DMS114 treated with DMSO at 0.1 percent for 48 hours (cell line): ENCODE data around the gene IGDCC3.
"Not testable (repeated sequence)": the region's sequence is repeated elsewhere in the genome, so short reads cannot be mapped to it uniquely, and the experiment has no call there.

ENCODE experiments used
- DNase-seq: peaks from one replicate; lab custom pipeline; 2025; ENCODE audit not compliant: unreplicated experiment; lab: John Stamatoyannopoulos, UW

IGDCC3 gene

DNA sequence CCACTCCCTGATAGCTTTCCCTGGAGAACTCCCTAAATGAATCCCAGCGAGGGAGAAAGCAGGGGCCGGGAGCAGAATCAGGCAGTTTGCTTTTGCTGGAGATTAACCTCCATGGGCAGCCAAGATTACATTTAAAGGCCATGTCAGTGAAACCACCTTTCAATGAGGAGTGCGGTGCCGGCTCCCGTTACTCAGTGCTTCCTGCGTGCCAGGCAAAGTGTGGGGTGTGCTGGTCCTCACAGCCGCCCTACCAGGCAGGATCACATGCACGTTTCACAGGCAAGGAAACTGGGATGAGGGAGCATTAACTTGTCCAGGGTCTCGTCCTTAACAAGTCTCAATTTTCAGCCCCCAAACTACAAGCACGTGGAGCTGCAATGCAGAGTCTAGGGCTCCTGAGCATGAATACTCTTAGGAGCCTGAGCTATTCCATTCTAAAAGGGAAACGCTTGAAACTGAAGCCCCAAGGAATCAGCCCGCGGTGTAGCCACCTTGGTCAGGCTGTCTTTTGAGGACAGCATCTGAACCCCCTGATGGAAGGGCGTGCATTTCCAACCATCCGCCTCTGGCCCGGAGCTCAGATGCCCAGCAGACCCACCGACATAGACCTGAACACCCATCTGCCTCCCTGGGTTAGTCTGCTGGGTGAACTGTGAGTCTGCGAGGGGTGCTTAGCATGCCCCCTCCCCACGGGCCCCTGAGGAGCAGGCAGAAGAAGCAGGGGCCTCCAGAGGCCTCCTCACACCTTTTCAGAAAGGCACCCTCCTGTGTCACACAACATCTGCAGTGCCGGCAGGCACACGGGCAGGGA is 5.6 kb downstream of the IGDCC3 start:
- DNase-seq = no peak

DNA sequence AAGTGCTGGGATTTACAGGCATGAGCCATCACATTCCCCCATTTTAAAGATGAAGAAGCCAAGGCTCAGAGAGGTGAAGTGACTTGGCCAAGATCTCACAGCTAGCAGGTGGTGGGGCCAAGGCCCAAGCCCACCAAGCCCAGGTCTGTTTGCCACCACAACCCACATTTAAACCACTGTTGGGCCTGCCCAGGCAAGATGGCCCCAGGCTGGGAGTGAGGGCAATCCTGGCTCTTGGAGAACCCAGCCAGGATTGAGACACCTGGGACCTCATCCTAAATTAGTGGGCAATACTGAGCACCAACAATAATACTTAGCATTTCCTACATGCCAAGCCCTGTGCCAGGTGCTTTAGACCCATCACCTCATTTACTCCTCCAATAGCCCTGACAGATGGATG is 6.9 kb downstream of the IGDCC3 start:
- DNase-seq = no peak

DNA sequence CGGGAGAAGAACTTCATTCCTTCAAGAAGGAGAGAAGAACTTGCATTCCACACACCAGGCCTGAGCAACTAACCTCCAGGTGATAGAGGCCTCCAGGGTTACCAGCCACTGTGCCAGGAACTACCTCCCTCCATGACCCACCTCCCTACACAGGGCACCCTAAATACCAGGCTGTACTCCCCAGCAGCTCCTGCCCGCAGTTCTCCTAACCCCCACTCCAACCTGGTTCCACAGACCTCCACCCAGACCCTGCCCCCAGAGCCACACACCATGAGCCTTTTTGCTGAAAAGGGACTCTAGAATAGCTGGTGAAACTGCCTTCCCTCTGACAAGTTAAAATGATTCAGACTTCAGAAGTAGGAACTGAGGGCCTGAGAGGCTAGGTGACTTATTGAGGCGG is 8.2 kb downstream of the IGDCC3 start:
- DNase-seq = no peak

DNA sequence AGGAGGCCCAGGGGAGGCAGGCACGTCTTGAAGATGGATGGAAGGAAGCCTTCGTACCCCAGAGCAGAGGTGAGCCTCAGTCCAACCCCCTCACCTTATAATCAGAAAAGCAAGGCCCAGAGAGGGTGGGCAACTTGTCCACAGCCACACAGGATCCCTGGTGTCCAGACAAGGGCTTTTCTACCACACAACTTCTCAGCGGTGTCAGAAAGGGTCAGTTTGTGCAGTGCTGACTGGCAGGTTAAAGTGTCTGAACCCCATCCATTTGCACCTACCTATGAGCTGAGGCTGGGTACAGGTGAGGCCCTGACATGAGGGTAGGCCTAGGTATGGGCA is 8.6 kb downstream of the IGDCC3 start:
- no peak for DNase-seq

DNA sequence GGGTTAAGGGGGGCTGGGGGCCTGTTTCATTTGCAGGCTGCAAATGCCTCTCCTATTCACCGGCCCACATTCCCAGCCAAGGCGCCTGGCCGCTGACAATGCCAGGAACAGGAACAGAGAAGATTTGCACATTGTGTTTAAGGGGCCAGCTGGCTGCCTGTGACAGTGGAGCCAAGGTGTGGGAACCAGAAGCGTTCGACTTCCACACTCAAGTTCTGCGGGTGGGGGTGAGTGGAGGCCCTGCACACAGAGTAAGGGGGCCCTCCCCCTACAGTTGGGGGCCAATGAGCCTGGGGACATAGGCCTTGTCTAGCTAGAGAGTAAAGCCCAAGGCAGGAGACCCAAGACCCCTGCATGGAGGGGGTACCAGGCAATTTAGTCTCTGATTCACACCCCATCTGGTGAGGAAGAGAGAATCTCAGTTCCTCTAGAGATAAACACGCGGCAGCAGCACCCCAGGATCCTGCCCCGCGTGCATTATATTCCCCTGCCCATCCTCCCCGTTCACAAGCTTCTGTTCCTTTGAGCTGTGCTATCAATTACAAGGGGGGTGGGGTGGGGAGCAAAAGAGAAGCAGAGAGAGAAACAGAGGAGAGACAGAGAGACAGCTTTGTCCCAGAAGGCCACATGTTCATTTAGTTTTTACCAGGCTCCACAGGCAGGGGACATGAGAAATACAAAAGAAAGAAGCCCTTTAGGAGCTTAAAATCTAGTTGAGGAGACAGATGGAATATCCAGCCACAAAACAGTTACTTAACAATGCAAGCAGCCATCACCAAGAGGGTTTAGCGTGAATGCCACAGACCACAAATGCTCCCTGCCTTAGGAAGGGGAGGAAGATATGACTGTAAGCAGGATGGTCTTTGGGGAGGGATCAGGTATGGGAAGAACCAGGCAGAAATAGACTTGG is 9.2 kb downstream of the IGDCC3 start:
- no peak for DNase-seq

DNA sequence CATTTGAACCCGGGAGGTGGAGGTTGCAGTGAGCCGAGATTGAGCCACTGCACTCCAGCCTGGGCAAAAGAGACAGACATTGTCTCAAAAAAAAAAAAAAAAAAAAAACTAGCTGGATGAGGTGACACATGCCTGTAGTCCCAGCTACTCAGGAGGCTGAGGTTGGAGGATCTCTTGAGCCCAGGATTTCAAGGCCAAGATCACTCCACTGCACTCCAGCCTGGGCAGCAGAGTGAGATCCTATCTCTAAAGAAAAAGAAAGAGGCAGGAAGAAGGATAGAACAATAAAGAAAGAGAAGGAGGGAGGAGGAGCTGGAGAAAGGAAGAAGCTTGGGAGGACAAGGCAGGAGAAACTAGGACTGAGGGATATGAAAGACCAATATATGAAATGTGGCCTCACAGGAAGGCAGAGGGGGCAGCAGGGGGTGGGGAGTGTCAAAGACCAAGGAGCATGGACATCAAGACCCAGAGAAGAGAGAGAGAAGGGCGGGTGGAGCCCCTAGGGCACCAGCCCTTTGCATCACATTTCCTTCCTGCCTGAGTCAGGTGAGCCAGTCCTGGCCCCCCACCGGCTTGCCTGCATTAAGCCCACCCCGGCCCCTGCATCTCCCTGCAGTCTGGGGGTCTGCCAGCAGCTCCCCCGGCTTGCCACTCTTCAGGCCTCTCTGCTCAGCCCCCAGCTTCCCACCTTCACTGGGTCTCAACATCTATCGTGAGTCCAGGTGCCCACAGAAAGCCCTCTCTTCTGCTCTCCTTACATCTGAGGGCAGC is 11.5 kb downstream of the IGDCC3 start:
- DNase-seq = no peak

DNA sequence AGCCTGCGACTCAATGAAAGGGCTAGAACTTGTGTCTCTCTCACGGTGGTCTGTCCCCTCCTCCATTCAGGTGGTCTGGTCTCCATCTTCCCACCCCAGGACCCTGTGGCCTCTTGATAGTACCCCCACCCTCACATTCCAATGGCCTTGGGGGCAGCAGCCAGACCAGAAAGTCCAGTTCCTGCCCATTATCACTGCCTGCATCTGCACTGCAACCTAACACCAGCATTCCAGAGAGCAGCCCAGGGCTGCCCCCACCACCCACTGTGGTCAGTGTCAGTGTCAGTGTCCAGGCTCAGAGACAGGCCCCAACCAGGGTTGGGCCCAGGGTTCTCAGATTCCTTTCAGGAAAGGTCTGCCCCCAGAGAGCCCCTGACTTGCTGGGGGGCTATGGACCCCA is 12.6 kb downstream of the IGDCC3 start:
- DNase-seq = no peak

DNA sequence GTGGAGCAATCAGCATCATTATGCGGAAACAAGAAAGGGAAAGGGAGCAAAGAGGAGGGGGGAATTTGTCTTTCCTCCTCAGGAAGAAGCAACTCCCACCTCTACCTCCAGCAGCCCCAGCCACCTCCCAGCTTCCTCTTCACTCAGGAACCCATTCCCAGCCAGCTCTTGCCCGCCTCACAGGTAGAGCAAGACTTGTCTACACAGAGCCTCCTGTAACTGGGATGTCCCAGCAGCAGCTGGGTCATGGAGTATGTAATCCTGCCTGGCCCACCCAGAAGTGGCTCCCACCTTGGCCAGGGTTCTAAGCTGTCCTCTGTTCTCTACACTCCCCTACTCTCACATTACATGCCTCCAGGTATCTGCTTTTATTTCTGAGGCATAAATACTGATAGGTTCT is 14.0 kb downstream of the IGDCC3 start:
- no peak for DNase-seq

DNA sequence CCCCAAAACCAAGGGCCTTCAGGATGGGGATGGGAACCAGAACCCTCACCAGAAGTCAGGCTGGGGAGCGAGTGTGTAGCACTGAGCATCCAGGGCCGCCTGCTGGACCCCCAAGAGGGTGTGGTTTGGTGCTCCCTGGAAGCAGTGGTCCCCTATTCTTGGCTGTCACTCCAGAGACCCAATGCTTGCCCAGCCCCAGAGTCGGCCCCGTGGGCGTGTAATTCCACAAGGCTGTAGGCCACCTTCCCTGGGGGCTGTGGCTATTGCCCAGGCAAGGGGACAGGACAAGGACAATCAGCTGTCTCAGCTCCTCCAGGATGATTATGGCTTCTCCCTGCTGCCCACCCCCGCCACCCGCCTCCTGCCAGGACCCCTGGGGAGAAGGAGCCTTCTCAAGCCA is 14.5 kb downstream of the IGDCC3 start:
- DNase-seq = no peak

DNA sequence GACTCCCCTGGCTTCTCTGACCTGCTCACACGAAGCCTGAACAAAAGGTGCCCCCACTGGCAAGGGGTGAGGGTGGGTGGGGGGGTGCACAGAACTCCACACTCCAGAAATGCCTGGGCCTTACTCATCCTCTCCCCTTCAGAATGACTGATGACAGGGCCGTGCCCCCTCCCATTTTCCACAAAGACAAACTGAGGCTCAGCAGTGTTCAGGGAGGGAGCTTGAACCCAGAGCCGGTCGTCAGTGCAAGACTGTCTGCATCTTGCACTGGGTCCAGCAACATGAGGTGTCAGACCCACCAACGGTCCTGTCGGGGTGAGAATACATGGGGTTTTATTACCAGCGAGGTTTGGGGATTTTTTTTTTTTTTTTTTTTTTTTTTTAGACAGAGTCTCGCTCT is 15.3 kb downstream of the IGDCC3 start:
- DNase-seq = no peak

DNA sequence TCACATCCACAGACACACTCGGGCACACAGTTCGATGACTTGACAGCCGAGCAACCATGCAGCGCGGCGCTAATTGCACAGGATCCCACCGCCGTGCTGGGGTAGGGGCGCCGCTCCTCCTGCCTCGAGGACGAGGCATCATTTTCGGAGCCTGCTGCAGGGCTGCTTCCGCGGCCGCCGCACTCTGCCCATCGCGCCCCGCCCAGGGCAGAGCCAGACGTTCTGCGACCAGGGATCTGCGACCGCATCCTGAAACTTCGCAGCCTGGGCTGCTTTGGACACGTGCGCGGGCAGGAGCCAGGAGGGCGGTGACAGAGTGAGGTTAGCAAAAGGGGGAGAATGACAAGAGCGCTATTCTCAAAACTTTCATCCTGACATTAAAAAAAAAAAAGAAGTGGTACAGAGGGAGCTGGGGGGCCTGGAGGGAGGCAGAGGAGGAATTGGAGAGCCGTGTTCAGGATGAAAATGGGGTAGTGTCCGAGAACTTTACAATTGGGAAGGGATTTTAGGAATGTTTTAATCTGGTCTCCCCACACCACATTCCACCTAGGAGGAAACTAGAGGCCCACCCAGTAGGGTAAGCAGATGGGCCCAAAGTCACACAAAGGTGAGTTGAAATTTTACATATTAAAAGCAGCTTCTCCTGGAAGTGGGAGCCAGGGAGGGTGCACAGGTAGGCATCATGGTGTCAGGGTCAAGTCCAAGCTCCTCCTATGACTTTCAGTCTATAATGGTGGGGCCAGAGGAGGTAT is 15.9 kb downstream of the IGDCC3 start:
- no peak for DNase-seq

DNA sequence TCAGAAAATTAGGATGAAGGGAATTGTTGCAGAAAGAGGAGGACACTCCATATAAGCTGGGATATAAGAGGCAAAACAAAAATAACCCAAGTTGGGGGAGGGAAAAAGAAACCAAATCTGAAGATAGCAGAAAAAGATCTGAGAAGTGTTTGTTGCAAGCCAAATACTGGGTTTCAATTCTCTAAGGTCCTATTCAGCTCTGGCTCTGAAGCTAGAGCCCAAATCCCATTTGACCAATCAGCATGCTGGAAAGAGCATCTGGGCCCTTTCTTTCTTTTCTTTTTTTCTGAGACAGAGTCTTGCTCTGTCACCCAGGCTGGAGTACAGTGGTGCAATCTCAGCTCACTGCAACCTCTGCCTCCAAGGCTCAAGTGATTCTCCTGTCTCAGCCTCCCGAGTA is 17.3 kb downstream of the IGDCC3 start:
- no peak for DNase-seq

DNA sequence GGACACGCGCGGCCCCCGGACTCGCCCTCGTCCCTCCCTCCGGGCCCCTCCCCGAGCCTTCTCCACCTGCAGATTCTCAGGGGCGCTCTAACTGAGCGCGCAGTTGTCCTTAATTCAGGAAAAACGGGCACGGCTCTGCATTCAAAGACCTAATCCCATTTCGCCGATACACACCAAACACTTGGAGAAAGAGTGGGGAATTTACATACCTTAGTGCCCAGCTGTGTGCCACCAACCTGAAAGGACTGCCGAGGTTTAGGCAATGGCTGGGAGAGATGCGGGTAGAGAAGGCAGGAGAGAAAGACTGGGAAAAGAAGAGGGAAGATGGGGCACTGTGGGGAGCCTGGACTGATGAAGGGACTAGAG is 21.8 kb downstream of the IGDCC3 start:
- DNase-seq = no peak

DNA sequence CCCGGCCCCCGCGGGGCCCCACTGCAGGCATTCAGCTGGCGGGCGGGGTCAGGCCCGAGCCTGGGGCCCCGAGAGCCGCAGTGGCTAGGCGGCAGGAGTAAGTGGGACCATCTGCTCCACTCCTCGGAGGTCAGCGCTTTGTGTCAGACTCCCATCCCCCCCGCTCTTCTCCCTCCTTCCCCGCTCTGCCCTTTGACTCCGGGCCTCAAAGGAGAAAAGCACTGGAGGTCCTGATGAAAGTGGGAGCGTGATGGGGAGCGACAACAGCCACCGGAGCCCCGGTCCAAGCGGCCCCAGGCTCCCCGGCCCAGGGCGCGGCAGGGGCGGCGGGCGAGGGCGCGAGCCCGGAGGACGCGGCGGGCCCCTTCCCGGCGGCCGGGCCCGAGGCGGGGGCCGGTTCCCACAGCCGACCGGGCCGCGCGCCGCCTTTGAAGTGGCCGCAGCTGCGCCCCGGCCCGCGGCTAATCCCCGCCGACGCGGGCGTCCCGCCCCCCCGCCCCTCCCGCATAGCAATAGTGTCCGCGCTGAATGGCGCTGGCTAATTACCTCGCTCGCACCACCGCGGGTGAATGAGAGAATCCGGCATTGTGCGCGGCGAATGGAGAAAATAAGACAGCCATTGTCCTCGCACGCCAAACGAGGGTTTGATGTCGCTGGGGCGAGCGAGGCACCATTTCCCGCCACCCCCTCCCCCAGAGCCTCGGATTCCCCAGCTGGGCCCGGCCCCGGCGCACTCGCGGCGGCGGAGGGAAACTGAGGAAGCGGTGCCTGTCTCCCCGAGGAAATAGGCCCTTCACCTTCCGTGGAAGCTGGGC is 22.4 kb downstream of the IGDCC3 start:
- no peak for DNase-seq

DNA sequence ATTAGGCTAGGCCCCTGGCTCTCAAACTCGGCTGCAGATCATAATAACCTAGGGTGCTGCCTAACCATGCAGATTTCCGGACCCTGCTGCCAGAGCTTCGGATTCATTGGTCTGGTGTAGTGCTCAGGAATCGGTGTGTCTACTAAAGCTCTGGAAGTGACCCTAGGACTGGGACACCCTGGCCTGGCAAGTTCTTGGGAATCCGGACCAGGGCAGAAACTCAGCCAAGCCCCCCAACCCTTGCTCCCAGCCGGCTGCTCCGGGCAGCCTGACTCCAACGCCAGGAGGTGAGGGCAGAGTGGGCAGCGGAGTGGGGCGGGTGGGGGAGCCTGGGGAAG is 23.0 kb downstream of the IGDCC3 start:
- no peak for DNase-seq

DNA sequence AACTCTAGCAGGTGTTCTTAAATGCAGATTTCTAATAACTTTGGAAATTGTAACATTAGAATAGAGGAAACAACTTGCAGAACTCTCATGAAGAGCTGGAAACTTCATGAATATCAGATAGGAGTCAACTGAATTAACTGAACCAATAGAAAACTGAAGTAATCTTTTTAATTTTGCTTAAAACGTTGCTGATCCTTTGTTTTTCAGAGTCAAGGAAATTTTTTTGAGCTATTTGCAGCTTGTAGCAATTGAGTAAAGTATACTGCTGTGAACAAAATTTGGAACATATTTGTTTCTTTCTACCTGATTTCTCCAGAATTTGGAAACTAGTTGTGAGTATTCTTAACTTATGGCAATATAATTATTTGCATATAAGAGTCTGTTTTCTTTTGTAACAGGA is 25.8 kb downstream of the IGDCC3 start:
- DNase-seq = not testable (repeated sequence)

DNA sequence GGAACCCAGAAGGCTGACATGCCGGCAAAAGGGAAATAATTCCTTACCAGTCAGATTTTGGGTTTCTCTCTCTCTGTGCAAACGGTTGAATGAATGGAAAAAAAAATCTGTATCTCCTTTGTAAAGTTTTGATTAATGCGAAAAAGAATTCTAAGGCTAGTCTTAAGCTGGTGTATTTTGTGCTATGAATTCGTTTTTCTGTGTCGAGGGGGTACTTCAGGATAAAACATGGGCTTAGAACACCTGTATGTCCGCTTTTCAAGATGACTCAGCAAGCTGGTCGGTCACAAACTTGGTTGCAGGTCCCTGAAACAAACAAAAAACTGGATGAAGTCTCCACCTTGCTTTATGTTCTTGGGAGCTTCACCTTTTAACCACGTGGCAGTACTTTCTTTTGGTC is 28.5 kb downstream of the IGDCC3 start:
- DNase-seq = no peak

DNA sequence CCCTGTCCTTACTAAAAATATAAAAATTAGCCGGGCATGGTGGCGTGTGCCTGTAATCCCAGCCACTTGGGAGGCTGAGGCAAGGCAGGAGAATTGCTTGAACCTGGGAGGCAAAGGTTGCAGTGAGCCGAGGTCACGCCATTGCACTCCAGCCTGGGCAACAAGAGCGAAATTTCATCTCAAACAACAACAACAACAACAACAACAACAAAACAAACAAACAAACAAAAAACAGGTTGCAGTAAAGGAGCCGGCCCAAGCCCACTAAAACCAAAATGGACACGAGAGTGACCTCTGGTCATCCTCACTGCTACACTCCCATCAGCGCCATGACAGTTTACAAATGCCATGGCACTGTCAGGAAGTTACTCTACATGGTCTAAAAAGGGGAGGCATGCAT is 30.0 kb downstream of the IGDCC3 start:
- not testable (repeated sequence) for DNase-seq

DNA sequence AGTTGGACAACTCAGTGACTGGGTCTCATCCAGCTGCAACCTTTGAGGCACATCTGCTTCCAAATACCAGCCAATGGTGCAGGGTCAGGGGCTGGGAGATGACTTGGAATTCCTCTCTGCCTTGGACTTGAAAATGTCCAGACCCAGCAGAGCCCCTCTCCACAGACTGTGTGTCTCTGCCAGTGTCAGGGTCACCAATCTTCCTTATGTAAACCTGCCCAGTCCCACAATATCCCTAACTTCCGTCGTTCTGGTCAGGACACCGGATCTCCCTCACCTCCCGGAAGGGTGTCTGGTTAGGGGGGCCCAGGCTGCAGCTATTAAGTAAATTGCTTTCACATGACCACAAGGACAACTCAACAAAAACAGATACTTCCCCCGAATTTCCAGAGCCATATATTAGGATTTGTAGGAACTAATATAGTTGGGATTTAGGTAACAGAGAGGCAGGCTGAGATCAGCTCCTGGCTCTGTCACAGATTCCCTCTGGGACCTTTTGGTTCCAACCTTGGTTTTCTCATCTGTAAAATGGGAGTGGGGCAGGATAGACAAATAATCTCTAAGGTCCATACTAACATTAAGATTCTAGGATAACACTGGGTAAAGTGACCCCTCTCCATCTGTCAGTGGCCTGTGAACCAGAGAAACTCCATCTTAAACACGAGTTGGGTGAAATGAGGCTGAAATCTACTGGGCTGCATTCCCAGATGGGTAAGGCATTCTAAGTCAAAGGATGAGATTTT is 30.8 kb downstream of the IGDCC3 start:
- no peak for DNase-seq

DNA sequence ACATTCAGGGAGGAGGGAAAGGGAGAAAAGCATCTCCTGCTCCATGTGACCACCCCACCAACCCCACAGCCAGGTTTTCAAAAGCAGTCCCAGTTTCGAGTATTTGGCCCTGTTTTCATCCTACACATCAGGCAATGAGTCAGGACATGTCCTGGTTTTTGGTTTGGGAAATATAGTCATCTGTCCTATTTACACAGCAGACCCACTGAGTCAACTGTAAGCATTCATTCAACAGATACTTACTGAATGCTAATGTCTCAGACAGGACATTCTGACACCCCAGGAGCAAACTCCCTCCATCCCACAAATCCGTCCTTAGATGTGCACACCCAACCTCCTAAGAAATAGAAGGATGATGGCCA is 32.9 kb downstream of the IGDCC3 start:
- DNase-seq = no peak
